Activated CD8-positive, alpha-beta memory T cell treated with anti-CD3 and anti-CD28 coated beads for 4 hours (primary cell): ENCODE results near the gene SEPTIN5.

ENCODE experiments used
- DNase-seq, 2 donors: peaks; one replicate each; pipeline ENCODE4 v3.0.0-alpha.2; 2020; ENCODE audit warnings: low read depth in 2 of 2

SEPTIN5 gene

DNA sequence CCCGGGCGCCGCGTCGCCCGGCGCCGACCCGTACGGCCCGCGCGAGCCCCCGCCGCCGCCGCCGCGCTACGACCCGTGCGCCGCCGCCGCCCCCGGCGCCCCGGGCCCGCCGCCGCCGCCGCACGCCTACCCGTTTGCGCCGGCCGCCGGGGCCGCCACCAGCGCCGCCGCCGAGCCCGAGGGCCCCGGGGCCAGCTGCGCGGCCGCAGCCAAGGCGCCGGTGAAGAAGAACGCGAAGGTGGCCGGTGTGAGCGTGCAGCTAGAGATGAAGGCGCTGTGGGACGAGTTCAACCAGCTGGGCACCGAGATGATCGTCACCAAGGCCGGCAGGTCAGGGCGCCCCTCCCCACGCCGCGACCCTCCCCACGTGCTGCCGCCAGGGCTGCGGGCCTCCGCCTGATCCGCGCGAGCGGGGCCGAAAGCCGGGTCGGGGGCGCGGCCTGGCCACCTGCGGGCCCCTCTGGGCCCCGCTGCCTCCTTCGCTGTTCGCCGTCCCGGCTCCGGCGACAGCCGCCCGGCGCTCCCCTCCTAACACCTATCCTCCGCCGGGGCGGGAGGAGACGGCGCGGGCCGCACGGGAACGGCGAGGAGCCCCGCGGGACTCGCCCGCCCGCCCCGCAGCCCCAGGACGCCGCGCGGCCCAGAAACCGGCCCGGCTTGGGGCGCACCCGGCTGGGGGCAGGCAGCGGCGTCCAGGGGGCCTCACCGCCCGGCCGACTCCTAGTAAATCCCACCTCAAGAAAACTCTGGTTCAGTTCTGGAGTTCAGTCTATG, 46.8 kb downstream of the SEPTIN5 start:
- no peak for DNase-seq

DNA sequence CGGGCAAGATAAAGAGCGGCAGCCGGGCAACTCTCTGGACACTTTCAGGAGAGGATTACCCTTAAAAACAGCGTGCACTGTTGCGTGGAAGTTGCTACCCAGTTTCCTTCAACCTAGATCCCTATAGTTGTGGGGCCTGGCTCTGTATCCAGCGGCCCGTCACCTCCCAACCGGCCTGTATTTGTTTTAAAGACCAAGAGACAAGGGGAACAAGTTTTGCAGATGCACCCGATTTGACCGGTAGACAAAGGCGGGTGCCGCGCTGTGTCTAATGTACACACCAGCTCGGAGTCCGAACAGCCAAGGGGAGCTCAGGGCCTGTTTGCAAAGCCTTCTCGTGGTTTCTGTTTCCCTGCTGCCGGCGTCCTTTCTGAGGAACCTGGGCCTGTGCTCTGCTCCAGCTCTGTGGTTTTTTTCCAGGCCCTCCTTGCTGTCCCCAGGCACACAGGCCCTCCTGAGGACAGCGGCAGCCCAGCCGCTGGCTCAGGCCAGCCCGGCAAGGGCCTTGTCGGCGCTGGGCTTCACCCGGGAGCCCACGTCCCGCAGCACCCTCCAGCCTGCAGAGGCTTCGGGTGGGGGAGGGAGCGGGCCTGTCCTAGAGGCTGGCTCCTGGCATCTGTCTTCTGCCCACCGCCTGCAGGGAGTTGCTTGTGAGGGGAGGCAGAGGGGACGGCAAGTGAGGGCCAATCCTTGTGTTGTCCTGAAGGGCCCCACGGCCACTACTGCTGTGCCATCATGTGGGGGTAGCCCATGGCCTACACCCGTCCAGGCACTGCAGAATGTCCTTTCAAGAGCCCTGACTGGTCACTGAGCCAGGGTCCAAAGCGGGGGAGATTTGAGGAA, 47.6 kb downstream of the SEPTIN5 start:
- DNase-seq: no peak

GRCh38 chr22:19762568-19763457, 48.5 kb downstream of the SEPTIN5 start:
- DNase-seq: no peak

- no peak for DNase-seq
Observed at GRCh38 chr22:19763458-19764298, 49.4 kb downstream of the SEPTIN5 start.

DNA sequence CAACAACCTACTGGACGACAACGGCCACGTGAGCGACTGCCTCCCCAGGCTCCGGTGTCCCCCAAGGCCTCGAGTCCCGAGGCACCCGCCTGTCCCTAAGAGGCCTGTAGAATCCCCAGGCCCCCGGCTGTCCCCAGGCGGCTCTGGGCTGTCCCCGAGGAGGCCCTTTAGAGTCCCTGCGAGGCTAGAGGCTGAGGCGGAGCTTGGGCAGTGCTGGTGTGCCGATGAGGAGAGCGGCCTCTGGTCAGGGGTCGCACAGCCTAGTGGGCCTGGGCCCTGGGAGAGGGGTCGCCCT, 49.9 kb downstream of the SEPTIN5 start:
- DNase-seq: no peak

DNA sequence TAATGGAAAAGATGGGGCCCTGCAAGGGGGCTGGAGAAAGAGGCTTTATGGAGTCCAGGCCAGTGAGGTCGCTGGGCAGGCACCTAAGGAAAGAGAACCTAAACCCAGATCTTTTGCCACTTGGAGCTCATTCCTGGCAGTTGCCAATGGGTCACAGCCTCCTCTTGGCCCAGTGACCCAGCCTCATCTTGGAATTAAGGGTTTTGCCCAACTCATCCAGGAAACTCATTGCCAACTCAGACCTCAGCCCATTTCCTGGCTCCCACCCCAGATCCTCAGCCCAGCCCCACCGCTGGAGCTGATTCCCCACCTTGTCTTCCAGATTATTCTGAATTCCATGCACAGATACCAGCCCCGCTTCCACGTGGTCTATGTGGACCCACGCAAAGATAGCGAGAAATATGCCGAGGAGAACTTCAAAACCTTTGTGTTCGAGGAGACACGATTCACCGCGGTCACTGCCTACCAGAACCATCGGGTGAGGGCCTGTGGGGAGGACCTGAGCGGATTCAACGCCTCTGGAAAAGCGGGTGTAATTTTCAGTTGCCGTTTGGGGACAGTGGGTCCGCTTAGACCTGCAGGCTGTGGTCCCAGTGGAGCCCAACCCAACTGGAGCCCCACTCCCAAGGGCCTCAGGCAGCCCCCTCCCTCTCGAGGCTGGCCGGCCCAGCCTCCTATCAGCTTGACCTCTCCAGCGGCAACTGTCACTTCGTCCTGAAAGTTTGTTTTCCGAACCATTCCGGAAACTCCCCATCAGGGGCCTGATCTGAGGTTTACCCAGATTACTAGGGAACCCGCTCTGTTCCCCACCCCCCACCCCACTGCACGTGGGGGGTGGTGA, 50.6 kb downstream of the SEPTIN5 start:
- no peak for DNase-seq

- DNase-seq: no peak
Observed at GRCh38 chr22:19765477-19766239, 51.4 kb downstream of the SEPTIN5 start.

DNA sequence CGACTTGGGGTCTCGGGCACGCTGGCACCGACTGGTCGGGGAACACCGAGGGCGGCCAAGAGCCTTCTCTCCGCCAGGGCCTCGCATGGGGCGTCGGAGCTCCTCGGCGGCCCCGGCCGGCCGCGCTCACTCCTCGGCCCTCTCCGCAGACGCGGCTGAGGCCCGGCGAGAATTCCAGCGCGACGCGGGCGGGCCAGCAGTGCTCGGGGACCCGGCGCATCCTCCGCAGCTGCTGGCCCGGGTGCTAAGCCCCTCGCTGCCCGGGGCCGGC, 51.9 kb downstream of the SEPTIN5 start:
- DNase-seq: no peak

DNA sequence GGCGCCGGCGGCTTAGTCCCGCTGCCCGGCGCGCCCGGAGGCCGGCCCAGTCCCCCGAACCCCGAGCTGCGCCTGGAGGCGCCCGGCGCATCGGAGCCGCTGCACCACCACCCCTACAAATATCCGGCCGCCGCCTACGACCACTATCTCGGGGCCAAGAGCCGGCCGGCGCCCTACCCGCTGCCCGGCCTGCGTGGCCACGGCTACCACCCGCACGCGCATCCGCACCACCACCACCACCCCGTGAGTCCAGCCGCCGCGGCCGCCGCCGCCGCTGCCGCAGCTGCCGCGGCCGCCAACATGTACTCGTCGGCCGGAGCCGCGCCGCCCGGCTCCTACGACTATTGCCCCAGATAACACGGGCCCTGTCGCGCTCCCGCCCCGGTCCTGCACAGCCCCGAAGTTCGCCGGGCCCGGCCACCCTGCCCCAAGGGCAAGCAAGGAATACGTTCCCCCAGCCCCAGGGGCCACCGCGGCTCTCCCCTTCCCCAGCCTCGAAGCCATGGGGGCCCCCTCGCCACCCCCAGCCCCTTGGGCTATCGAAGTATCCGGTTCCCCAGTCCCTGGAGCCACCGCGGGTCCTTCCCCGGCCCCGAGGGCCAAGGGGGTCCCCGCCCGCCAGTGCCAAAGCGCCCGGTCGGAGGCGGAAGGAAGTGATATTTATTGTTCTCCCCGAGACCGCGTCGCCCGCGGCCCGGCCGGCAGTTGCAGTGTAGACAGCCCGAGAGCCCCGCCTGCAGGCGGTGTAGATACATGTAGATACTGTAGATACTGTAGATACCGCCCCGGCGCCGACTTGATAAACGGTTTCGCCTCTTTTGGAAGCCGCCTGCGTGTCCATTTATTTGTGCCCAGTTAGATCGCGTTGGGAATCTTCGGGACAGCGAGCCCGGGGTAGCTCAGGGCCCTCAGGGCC, 52.5 kb downstream of the SEPTIN5 start:
- peak in 1 of 2 donors; percentile 13 for DNase-seq

DNA sequence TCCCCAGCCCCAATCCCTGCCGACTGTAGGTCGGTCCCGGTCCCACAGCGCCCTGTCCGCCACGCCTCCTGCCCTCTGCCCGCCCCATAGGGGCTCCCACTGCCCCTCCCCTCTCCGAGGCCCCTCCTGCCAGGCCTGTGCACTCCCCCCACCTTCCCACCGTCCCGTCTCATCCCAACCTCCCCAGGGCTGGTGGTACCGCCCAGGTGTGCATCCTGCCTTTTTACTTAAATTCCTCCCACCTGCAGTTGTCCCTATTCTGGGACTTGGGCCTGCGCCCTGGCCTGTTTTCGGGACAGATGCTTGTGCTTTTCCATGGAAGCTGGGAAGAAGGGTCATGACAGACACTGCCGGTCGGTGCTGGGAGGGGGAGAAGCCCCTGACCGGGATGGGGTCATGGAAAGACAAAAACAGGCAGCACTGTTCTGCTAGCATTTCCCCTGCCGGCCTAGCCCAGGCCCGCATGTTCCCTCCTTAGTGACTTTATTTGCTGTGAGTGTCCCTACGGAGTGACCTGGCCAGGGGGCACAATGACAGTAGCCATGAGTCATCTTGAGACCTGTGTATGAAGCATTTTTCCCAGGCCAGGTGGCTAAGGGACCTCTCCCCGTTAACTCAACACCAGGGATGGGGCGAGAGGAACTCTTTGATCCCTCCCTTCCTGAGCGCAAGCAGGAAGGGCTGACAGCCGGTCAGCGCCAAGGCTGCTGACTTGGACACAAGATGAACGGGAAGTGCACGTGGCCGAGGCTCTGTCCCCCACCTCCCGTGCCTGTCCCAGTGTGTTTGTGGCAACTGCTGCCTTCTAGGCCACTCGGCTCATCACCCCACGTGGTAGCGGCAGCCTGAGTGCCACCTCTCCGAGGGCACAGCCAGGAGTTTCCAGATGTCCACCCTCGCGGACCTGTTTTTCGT, 53.4 kb downstream of the SEPTIN5 start:
- no peak for DNase-seq

GRCh38 chr22:19769393-19769715, 55.1 kb downstream of the SEPTIN5 start:
- no peak for DNase-seq

GRCh38 chr22:19770349-19771220, 56.3 kb downstream of the SEPTIN5 start:
- no peak for DNase-seq

- no peak for DNase-seq
Observed at GRCh38 chr22:19772422-19772672, 58.0 kb downstream of the SEPTIN5 start.
